Neural cell (in vitro differentiated cells): ENCODE measurements around the gene SLFNL1. TPM values are rescaled to one million over a fixed set of nuclear protein-coding genes. Genes with fewer than 3 reads are reported as not detected.

ENCODE experiments used
- H2AFZ ChIP-seq: fragments of 200-600, 300-800 bp; sonication (generic), shearing (Covaris generic); 2 replicates; pipeline ENCODE4 v1.6.0; 2014; ENCODE audit warnings: low read depth, mild to moderate bottlenecking, antibody characterized with exemption, low read length, moderate library complexity
- H3F3A ChIP-seq: fragments of 200-600 bp; shearing (Covaris generic); 2 replicates; pipeline ENCODE4 v1.6.1; 2016; ENCODE audit warnings: mild to moderate bottlenecking, moderate library complexity, mixed read lengths, antibody characterized with exemption, low read length; ENCODE audit not compliant: insufficient read depth, poor library complexity, severe bottlenecking
- H3K27ac ChIP-seq: fragments of 200-600, 300-800 bp; sonication (generic), shearing (Covaris generic); 2 replicates; pipeline ENCODE4 v1.5.1; 2014; ENCODE audit warnings: mild to moderate bottlenecking, low read length, moderate library complexity
- H3K27me3 ChIP-seq: fragments of 300-800, 200-600 bp; sonication (generic), shearing (Covaris generic); 2 replicates; pipeline ENCODE4 v1.6.0; 2014; ENCODE audit warnings: mild to moderate bottlenecking, low read depth, low read length, moderate library complexity; ENCODE audit not compliant: insufficient read depth
- H3K36me3 ChIP-seq: fragments of 300-800, 200-600 bp; sonication (generic), shearing (Covaris generic); 2 replicates; pipeline ENCODE4 v1.5.1; 2014; ENCODE audit warnings: mild to moderate bottlenecking, antibody characterized with exemption, low read length, moderate library complexity; ENCODE audit not compliant: insufficient read depth
- H3K4me2 ChIP-seq: fragments of 300-800, 200-600 bp; sonication (generic), shearing (Covaris generic); 2 replicates; pipeline ENCODE4 v1.6.0; 2014; ENCODE audit warnings: mild to moderate bottlenecking, low read length
- H3K4me3 ChIP-seq: fragments of 300-800, 200-600 bp; sonication (generic), shearing (Covaris generic); 2 replicates; pipeline ENCODE4 v1.5.1; 2014; ENCODE audit warnings: mild to moderate bottlenecking, low read length, moderate library complexity
- H3K79me2 ChIP-seq: fragments of 200-600 bp; shearing (Covaris generic); replicated peaks from 2 replicates; pipeline ENCODE4 v1.6.0; 2014; ENCODE audit warnings: mild to moderate bottlenecking, low read length, moderate library complexity; ENCODE audit not compliant: insufficient read depth
- H3K9ac ChIP-seq: fragments of 300-800, 200-600 bp; sonication (generic), shearing (Covaris generic); 2 replicates; pipeline ENCODE4 v1.6.1; 2016; ENCODE audit warnings: mild to moderate bottlenecking, low read length, mixed read lengths
- H3K9me2 ChIP-seq: fragments of 200-600 bp; shearing (Covaris generic); 2 replicates; pipeline ENCODE4 v1.6.1; 2016; ENCODE audit warnings: mild to moderate bottlenecking, low read length, mixed read lengths; ENCODE audit not compliant: insufficient read depth
- H3K9me3 ChIP-seq: fragments of 200-600, 300-800 bp; sonication (generic), shearing (Covaris generic); 2 replicates; pipeline ENCODE4 v1.6.1; 2016; ENCODE audit warnings: mild to moderate bottlenecking, mixed run types, low read length, moderate library complexity, mixed read lengths
- H4K20me1 ChIP-seq: fragments of 200-600 bp; shearing (Covaris generic); 2 replicates; pipeline ENCODE4 v1.6.1; 2016; ENCODE audit warnings: mild to moderate bottlenecking, mixed run types; ENCODE audit not compliant: insufficient read depth
- EP300 ChIP-seq: fragments of 450-650 bp; conservative IDR thresholded peaks from 2 replicates; pipeline ENCODE4 v1.6.1; 2014; ENCODE audit warnings: antibody characterized with exemption, mild to moderate bottlenecking, moderate library complexity; ENCODE audit not compliant: poor library complexity, severe bottlenecking
- EZH2 ChIP-seq: fragments of 200-600, 300-800 bp; shearing (Covaris generic), sonication (generic); IDR thresholded peaks from 2 replicates; pipeline ENCODE4 v1.6.1; 2014; ENCODE audit warnings: antibody characterized with exemption, low read length, borderline replicate concordance, mild to moderate bottlenecking; ENCODE audit not compliant: insufficient read depth, poor library complexity, severe bottlenecking
- MXI1 ChIP-seq: fragments of 450-650 bp; conservative IDR thresholded peaks from 2 replicates; pipeline ENCODE4 v1.6.1; 2014; ENCODE audit warnings: antibody characterized with exemption, mild to moderate bottlenecking; ENCODE audit not compliant: poor library complexity, severe bottlenecking
- POLR2AphosphoS5 ChIP-seq: IDR thresholded peaks from 2 replicates; pipeline ENCODE4 v1.6.1; 2012
- RAD21 ChIP-seq: fragments of 450-650 bp; conservative IDR thresholded peaks from 2 replicates; pipeline ENCODE4 v1.6.1; 2014; ENCODE audit warnings: antibody characterized with exemption, mild to moderate bottlenecking, moderate library complexity
- SMC3 ChIP-seq: fragments of 450-650 bp; conservative IDR thresholded peaks from 2 replicates; pipeline ENCODE4 v1.6.1; 2014; ENCODE audit warnings: antibody characterized with exemption, mild to moderate bottlenecking, moderate library complexity; ENCODE audit not compliant: poor library complexity
- TAF1 ChIP-seq: IDR thresholded peaks from 2 replicates; pipeline ENCODE4 v1.6.1; 2012; ENCODE audit warnings: low read depth
- polyA plus RNA-seq: library from polyadenylated mRNA; depleted of rRNA; stranded (reverse); fragments of >200 nt; gene quantifications from 2 replicates; pipeline ENCODE4 v1.2.3, GENCODE V29; 2014
- TF ChIP-seq, protein P1 (sequence below): IDR thresholded peaks from 2 replicates; pipeline ENCODE4 v1.6.1; 2012; ENCODE audit warnings: borderline replicate concordance
- TF ChIP-seq, protein P2 (sequence below): fragments of 450-650 bp; IDR thresholded peaks from 2 replicates; pipeline ENCODE4 v1.5.1; 2014; ENCODE audit warnings: antibody characterized with exemption, mild to moderate bottlenecking, moderate library complexity; ENCODE audit not compliant: poor library complexity, severe bottlenecking

SLFNL1 gene
- polyA plus RNA-seq, 1 donor from 2014 or later, result 0.26 TPM

DNA sequence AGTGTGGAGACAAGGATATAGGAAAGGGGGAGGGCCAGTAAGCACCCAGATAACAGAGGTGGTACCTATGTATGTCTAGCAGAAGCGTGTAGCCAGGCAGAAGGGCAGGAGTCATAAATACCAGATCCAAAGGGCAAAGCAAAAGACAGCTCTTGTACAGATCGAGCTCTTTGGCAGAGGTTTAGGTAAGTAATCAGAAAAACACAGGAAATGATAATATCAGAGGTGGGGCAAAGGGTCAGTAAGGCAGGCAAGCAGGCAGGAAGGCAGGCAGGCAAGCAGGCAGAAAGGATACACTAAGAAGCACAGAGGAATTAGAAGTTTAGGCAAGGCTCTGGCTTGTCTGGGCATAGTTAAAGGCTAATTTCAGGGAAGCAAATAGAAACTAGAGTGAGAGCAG, 22.7 kb upstream of the SLFNL1 start:
- H3K27me3 ChIP-seq, result no peaks in the 10 kb centered on the region
- H3K4me2 ChIP-seq, result no peak overlapping the region
- H3K36me3 ChIP-seq, result peaks cover 3% of the 10 kb centered on the region
- H3F3A ChIP-seq, result no peaks in the 10 kb centered on the region
- TF ChIP-seq, protein P1, sequence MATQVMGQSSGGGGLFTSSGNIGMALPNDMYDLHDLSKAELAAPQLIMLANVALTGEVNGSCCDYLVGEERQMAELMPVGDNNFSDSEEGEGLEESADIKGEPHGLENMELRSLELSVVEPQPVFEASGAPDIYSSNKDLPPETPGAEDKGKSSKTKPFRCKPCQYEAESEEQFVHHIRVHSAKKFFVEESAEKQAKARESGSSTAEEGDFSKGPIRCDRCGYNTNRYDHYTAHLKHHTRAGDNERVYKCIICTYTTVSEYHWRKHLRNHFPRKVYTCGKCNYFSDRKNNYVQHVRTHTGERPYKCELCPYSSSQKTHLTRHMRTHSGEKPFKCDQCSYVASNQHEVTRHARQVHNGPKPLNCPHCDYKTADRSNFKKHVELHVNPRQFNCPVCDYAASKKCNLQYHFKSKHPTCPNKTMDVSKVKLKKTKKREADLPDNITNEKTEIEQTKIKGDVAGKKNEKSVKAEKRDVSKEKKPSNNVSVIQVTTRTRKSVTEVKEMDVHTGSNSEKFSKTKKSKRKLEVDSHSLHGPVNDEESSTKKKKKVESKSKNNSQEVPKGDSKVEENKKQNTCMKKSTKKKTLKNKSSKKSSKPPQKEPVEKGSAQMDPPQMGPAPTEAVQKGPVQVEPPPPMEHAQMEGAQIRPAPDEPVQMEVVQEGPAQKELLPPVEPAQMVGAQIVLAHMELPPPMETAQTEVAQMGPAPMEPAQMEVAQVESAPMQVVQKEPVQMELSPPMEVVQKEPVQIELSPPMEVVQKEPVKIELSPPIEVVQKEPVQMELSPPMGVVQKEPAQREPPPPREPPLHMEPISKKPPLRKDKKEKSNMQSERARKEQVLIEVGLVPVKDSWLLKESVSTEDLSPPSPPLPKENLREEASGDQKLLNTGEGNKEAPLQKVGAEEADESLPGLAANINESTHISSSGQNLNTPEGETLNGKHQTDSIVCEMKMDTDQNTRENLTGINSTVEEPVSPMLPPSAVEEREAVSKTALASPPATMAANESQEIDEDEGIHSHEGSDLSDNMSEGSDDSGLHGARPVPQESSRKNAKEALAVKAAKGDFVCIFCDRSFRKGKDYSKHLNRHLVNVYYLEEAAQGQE, result no peak
- TF ChIP-seq SMC3, result no peak
- TF ChIP-seq POLR2AphosphoS5, result no peak
- no peak for TF ChIP-seq TAF1
- no peak for TF ChIP-seq MXI1
- TF ChIP-seq, protein P2, sequence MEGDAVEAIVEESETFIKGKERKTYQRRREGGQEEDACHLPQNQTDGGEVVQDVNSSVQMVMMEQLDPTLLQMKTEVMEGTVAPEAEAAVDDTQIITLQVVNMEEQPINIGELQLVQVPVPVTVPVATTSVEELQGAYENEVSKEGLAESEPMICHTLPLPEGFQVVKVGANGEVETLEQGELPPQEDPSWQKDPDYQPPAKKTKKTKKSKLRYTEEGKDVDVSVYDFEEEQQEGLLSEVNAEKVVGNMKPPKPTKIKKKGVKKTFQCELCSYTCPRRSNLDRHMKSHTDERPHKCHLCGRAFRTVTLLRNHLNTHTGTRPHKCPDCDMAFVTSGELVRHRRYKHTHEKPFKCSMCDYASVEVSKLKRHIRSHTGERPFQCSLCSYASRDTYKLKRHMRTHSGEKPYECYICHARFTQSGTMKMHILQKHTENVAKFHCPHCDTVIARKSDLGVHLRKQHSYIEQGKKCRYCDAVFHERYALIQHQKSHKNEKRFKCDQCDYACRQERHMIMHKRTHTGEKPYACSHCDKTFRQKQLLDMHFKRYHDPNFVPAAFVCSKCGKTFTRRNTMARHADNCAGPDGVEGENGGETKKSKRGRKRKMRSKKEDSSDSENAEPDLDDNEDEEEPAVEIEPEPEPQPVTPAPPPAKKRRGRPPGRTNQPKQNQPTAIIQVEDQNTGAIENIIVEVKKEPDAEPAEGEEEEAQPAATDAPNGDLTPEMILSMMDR, result no peak
- TF ChIP-seq EP300, result no peak
- no peak for TF ChIP-seq RAD21
- no peak for TF ChIP-seq EZH2
- H3K79me2 ChIP-seq, result no peaks in the 10 kb centered on the region
- H3K9me3 ChIP-seq, result no peaks in the 10 kb centered on the region
- no peak overlapping the region for H3K4me3 ChIP-seq
- H4K20me1 ChIP-seq, result no peaks in the 10 kb centered on the region
- H2AFZ ChIP-seq, result no peak overlapping the region
- H3K9ac ChIP-seq, result no peak overlapping the region
- H3K9me2 ChIP-seq, result no peaks in the 10 kb centered on the region
- H3K27ac ChIP-seq, result no peak overlapping the region

DNA sequence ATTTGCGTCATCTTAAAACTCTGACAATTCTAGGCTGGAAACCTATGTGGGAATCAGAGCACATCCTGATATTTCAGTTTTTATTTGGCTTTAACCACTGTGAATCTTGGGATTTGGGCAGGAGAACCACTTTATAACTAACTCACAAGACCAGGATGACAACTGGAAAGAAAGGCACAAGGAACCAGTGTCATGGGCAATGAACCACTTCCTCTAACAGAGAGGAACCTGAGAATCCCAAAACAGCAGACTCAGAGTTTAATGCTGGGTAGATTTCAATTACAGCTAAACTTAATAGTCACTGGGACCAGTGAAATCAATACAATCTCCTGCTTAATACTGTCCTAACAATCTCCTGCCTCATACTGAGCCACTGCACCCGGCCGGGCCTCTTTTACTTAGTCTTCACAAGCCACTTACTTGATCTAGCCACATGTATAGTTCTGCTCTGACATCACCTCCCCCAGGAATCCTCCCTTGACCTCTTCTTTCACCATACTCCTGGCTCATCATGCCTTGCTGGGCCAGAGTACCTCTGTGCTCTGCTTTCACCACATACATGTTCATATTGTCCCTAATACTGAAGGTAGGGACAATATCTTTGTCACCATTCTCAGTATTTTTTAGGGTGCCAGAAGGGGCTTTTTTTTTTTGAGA, 20.2 kb upstream of the SLFNL1 start:
- H4K20me1 ChIP-seq, result no peaks in the 10 kb centered on the region
- TF ChIP-seq EZH2, result no peak
- no peak for TF ChIP-seq POLR2AphosphoS5
- TF ChIP-seq SMC3, result no peak
- no peak for TF ChIP-seq TAF1
- TF ChIP-seq, protein P2, result no peak
- no peak for TF ChIP-seq RAD21
- TF ChIP-seq, protein P1, result no peak
- no peak for TF ChIP-seq EP300
- TF ChIP-seq MXI1, result no peak
- H3K9me2 ChIP-seq, result no peaks in the 10 kb centered on the region
- H3K27ac ChIP-seq, result no peak overlapping the region
- H3K4me3 ChIP-seq, result no peak overlapping the region
- H3K27me3 ChIP-seq, result no peaks in the 10 kb centered on the region
- peaks cover 9% of the 10 kb centered on the region for H3K36me3 ChIP-seq
- no peak overlapping the region for H3K4me2 ChIP-seq
- no peaks in the 10 kb centered on the region for H3K9me3 ChIP-seq
- H3F3A ChIP-seq, result no peaks in the 10 kb centered on the region
- no peaks in the 10 kb centered on the region for H3K79me2 ChIP-seq
- H2AFZ ChIP-seq, result no peak overlapping the region
- no peak overlapping the region for H3K9ac ChIP-seq
